HUES6 (cell line): ENCODE measurements around the gene CNN3.
A peak's percentile ranks its signal among the peaks of the same experiment; 100 is the strongest.

Experiments
- H3K27ac ChIP-seq: 2 replicates; pipeline ENCODE4 v1.7.0; 2013; ENCODE audit warnings: low read depth, mild to moderate bottlenecking, low read length, inconsistent platforms
- H3K27me3 ChIP-seq: 2 replicates; pipeline ENCODE4 v1.6.1; 2013; ENCODE audit warnings: low read length; ENCODE audit not compliant: control insufficient read depth, insufficient read depth
- H3K36me3 ChIP-seq: 2 replicates; pipeline ENCODE4 v1.6.1; 2013; ENCODE audit warnings: low read length; ENCODE audit not compliant: control insufficient read depth, insufficient read depth
- H3K4me1 ChIP-seq: 2 replicates; pipeline ENCODE4 v1.6.1; 2013; ENCODE audit warnings: low read length; ENCODE audit not compliant: control insufficient read depth, insufficient read depth
- H3K4me3 ChIP-seq: 2 replicates; pipeline ENCODE4 v1.5.1; 2013; ENCODE audit warnings: low read depth, low read length
- H3K9ac ChIP-seq: one replicate; pipeline ENCODE4 v1.6.1; 2013; ENCODE audit warnings: mild to moderate bottlenecking, low read length
- H3K9me3 ChIP-seq: 2 replicates; pipeline ENCODE4 v1.6.1; 2013; ENCODE audit warnings: low read depth, low read length; ENCODE audit not compliant: control insufficient read depth, insufficient read depth

CNN3 gene

DNA sequence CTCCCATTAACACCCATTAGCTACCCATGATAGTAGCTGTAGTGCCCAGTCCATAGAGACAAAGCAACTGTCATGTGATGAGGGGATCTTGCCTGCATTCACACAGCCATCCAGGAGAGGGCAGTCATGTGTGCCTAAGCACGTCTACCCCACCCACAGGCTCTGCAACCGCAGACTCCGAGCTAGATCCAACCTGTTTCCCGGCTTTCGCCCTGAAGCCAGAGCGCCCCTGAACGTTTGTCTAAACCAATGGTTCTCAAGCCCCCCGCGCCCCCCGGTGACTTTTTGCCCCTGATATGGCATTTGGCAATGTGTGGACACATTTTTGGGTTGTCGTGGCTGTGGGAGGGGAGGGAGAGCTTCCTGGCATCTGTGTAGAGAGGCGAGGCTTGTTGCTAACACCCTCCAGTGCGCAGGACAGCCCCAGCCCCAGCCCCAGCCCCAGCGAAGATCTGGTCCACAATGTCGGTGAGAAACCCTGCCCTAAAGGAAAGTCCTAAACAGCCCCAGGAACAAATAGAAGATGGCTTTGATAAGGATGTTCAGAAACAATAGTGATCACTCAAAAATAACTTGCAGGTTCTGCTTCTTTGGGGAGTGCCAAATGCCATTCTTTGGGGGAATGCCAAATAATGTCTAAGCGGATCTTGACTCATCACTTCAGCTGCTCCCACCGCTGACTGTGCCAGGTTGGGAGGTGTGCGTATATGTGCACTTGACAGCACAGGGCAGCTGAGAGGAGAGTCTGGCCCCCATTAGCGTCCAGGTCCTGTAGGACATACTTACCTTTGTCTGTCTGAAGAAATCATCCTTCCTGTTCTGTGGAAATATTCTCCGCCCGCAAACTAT lies 72.2 kb downstream of the CNN3 start:
- no peak overlapping the region for H3K9ac ChIP-seq
- peak overlapping the region; percentile 48 for H3K4me3 ChIP-seq
- no peaks in the 10 kb centered on the region for H3K9me3 ChIP-seq
- no peak overlapping the region for H3K27ac ChIP-seq
- no peaks in the 10 kb centered on the region for H3K36me3 ChIP-seq
- peaks cover 10% of the 10 kb centered on the region for H3K27me3 ChIP-seq
- peaks cover 9% of the 10 kb centered on the region for H3K4me1 ChIP-seq

GRCh38 chr1:94852788-94853187 lies 74.1 kb downstream of the CNN3 start:
- Histone ChIP-seq H3K27me3 (peaks cover 10% of the 10 kb centered on the region), H3K9ac (no peak overlapping the region), H3K4me3 (no peak overlapping the region), H3K4me1 (peaks cover 6% of the 10 kb centered on the region), H3K9me3 (no peaks in the 10 kb centered on the region), H3K36me3 (no peaks in the 10 kb centered on the region), H3K27ac (no peak overlapping the region)

GRCh38 chr1:94851571-94851970 lies 75.3 kb downstream of the CNN3 start:
- H3K9me3 ChIP-seq: no peaks in the 10 kb centered on the region
- H3K27me3 ChIP-seq: peaks cover 10% of the 10 kb centered on the region
- no peak overlapping the region for H3K9ac ChIP-seq
- H3K4me3 ChIP-seq: no peak overlapping the region
- no peaks in the 10 kb centered on the region for H3K36me3 ChIP-seq
- H3K27ac ChIP-seq: no peak overlapping the region
- H3K4me1 ChIP-seq: peaks cover 6% of the 10 kb centered on the region
